CD4-positive, alpha-beta memory T cell (primary cell): ENCODE results near the gene HIF1A. TPM values are rescaled to one million over a fixed set of nuclear protein-coding genes. Genes with fewer than 3 reads are reported as not detected.

Experiments
- CTCF ChIA-PET: fragments of 350-600 bp; sonication (Branson Sonifier 250); formaldehyde crosslinking; loops from one replicate; lab custom pipeline; 2021; ENCODE audit warnings: inconsistent platforms; ENCODE audit not compliant: partially characterized antibody; lab: Charles Lee
- POLR2A ChIA-PET: fragments of 350-600 bp; sonication (Branson Sonifier 250); formaldehyde crosslinking; loops from one replicate; lab custom pipeline; 2021; ENCODE audit not compliant: partially characterized antibody; lab: Charles Lee
- DNase-seq, 5 donors: peaks; one replicate each; pipeline versions ENCODE4 v3.0.0 to v3.0.0-alpha.2; 2020 to 2022; ENCODE audit warnings: mixed read lengths in 1 of 5
- H3K27ac ChIP-seq: one replicate; pipeline ENCODE4 v1.7.0; 2013; ENCODE audit warnings: low read depth, low read length
- H3K27me3 ChIP-seq: 2 replicates; pipeline ENCODE4 v1.7.0; 2013; ENCODE audit warnings: mild to moderate bottlenecking, low read length, moderate library complexity; ENCODE audit not compliant: insufficient read depth
- H3K36me3 ChIP-seq: 2 replicates; pipeline ENCODE4 v1.7.0; 2013; ENCODE audit warnings: mild to moderate bottlenecking, low read length, moderate library complexity; ENCODE audit not compliant: insufficient read depth
- H3K4me1 ChIP-seq: 2 replicates; pipeline ENCODE4 v1.7.0; 2013; ENCODE audit warnings: mild to moderate bottlenecking, low read length, moderate library complexity; ENCODE audit not compliant: insufficient read depth
- H3K4me3 ChIP-seq, 2 donors: one replicate each; pipeline ENCODE4 v1.7.0; 2013; ENCODE audit warnings: low read length in 2 of 2, mild to moderate bottlenecking in 1 of 2
- H3K9me3 ChIP-seq, 2 donors: one replicate each; pipeline ENCODE4 v1.7.0; 2013; ENCODE audit warnings: low read length in 2 of 2, control low read depth in 1 of 2; ENCODE audit not compliant: control insufficient read depth in 1 of 2
- H3K27ac Mint-ChIP-seq, 7 donors: one replicate each; pipeline ENCODE4 v1.8.0; 2020 to 2021; ENCODE audit warnings: mixed read lengths in 7 of 7, mild to moderate bottlenecking in 6 of 7, inconsistent platforms in 3 of 7, moderate library complexity in 3 of 7
- H3K27me3 Mint-ChIP-seq, 2 donors: one replicate each; pipeline ENCODE4 v1.8.0; 2020 to 2021; ENCODE audit warnings: mixed read lengths in 2 of 2
- H3K36me3 Mint-ChIP-seq, 2 donors: one replicate each; pipeline ENCODE4 v1.8.0; 2020 to 2021; ENCODE audit warnings: mixed read lengths in 2 of 2, inconsistent platforms in 1 of 2, mild to moderate bottlenecking in 1 of 2
- H3K4me1 Mint-ChIP-seq, 4 donors: one replicate each; pipeline ENCODE4 v1.8.0; 2020 to 2021; ENCODE audit warnings: mixed read lengths in 4 of 4, mild to moderate bottlenecking in 1 of 4
- H3K4me3 Mint-ChIP-seq, 8 donors: one replicate each; pipeline ENCODE4 v1.8.0; 2020 to 2021; ENCODE audit warnings: mixed read lengths in 8 of 8, mild to moderate bottlenecking in 7 of 8, moderate library complexity in 6 of 8, inconsistent platforms in 3 of 8
- H3K9me3 Mint-ChIP-seq, 8 donors: one replicate each; pipeline ENCODE4 v1.8.0; 2020 to 2021; ENCODE audit warnings: mixed read lengths in 8 of 8, mild to moderate bottlenecking in 5 of 8, inconsistent platforms in 3 of 8, moderate library complexity in 1 of 8
- intact Hi-C: fragments of 100-400 bp; cut with micrococcal nuclease; formaldehyde crosslinking; loops from one replicate; pipeline ENCODE4 v1.15.1; 2023
- polyA plus RNA-seq, 2 donors: library from polyadenylated mRNA; unstranded; fragments of 300-500 nt; fragmentation: Illumina TruSeq; gene quantifications; one replicate each; pipeline ENCODE4 v1.2.3, GENCODE V29; 2021
- total RNA-seq, 2 experiments: library from RNA; stranded (reverse); gene quantifications; one replicate each; pipeline ENCODE4 v1.2.3, GENCODE V29; 2021

HIF1A gene
- total and polyA plus RNA-seq, 4 experiments from 2014 or later: 82.5 to 87.1 (median 84.2) TPM

- Histone ChIP-seq H3K9me3 (no peaks in the 10 kb centered on the region), H3K36me3 (no peaks in the 10 kb centered on the region), H3K4me3 (peak within 1 kb of the TSS; percentile 80 to 85), H3K27ac (peak within 1 kb of the TSS; percentile 90), H3K4me1 (peaks cover 38% of the 10 kb centered on the region), H3K27me3 (no peaks in the 10 kb centered on the region)
- peaks cover 0 to 1% (median 0%) of the 10 kb centered on the region in 8 donors for H3K9me3 Mint-ChIP-seq
- H3K27me3 Mint-ChIP-seq: no peaks in the 10 kb centered on the region
- H3K27ac Mint-ChIP-seq: peak within 1 kb of the TSS; percentile 99 to 100 (median 100)
- peaks cover 25 to 54% (median 31%) of the 10 kb centered on the region in 4 donors for H3K4me1 Mint-ChIP-seq
- H3K36me3 Mint-ChIP-seq: peaks cover 0 to 18% of the 10 kb centered on the region in 2 donors
- H3K4me3 Mint-ChIP-seq: peak within 1 kb of the TSS; percentile 96 to 100 (median 99)
- POLR2A ChIA-PET: interaction anchor here (0.7 to 2.6 kb wide), 28 partner anchors 8 to 1781 kb away, joined by 3 to 28 read pairs (median 4); partner anchors contain the start of genes HIF1A, PPM1A and PPP2R5E
- intact Hi-C loops: loop anchor here (1.0 to 2.0 kb wide), 4 partner anchors 11 to 286 kb away; partner anchors contain the start of gene HIF1A
- CTCF ChIA-PET: interaction anchor here (0.6 to 2.8 kb wide), 13 partner anchors 10 to 444 kb away, joined by 3 to 11 read pairs (median 4); no protein-coding TSS in a partner anchor
- DNase-seq: peak; percentile 96 to 98 (median 97)
Observed at GRCh38 chr14:61761959-61762786, 66.9 kb downstream of the HIF1A start, which contains the start of gene SNAPC1. Gene SNAPC1, plus strand, starts transcription at chr14:61762420. Its CDS starts 41 bp downstream, at chr14:61762461.

- Histone ChIP-seq H3K4me1 (peaks cover 38% of the 10 kb centered on the region), H3K27me3 (no peaks in the 10 kb centered on the region), H3K36me3 (peaks cover 13% of the 10 kb centered on the region), H3K27ac (no peak overlapping the region), H3K4me3 (no peak overlapping the region), H3K9me3 (no peaks in the 10 kb centered on the region)
- no peaks in the 10 kb centered on the region for H3K9me3 Mint-ChIP-seq
- H3K27me3 Mint-ChIP-seq: no peaks in the 10 kb centered on the region
- CTCF ChIA-PET: interaction anchor here (1.0 kb wide), 1 partner anchor 73 kb away, joined by 5 read pairs; no protein-coding TSS in a partner anchor
- POLR2A ChIA-PET: interaction anchor here (1.0 kb wide), 1 partner anchor 483 kb away, joined by 3 read pairs; no protein-coding TSS in a partner anchor
- DNase-seq: no peak
- peaks cover 7 to 26% of the 10 kb centered on the region in 2 donors for H3K36me3 Mint-ChIP-seq
- peaks cover 25 to 54% (median 31%) of the 10 kb centered on the region in 4 donors for H3K4me1 Mint-ChIP-seq
- peak overlapping the region in 3 of 7 donors; percentile 19 to 48 (median 46) for H3K27ac Mint-ChIP-seq
- intact Hi-C loops: no loop called here
- peak overlapping the region in 2 of 8 donors; percentile 32 to 99 for H3K4me3 Mint-ChIP-seq
Observed at GRCh38 chr14:61764342-61765122, 69.2 kb downstream of the HIF1A start.

- H3K27me3 ChIP-seq: no peaks in the 10 kb centered on the region
- peaks cover 22% of the 10 kb centered on the region for H3K36me3 ChIP-seq
- H3K27ac ChIP-seq: no peak overlapping the region
- no peak overlapping the region for H3K4me3 ChIP-seq
- H3K4me1 ChIP-seq: peaks cover 38% of the 10 kb centered on the region
- H3K4me1 Mint-ChIP-seq: peaks cover 25 to 54% (median 31%) of the 10 kb centered on the region in 4 donors
- DNase-seq: no peak
- ChIA-PET CTCF (interaction anchor here (0.7 kb wide), 1 partner anchor 16 kb away, joined by 3 read pairs; no protein-coding TSS in a partner anchor), POLR2A (interaction anchor here (1.4 kb wide), 1 partner anchor 13 kb away, joined by 3 read pairs; no protein-coding TSS in a partner anchor)
- intact Hi-C loops: no loop called here
- peak overlapping the region in 3 of 7 donors; percentile 42 to 75 (median 44) for H3K27ac Mint-ChIP-seq
- no peaks in the 10 kb centered on the region for H3K9me3 ChIP-seq
- H3K27me3 Mint-ChIP-seq: no peaks in the 10 kb centered on the region
- no peaks in the 10 kb centered on the region for H3K9me3 Mint-ChIP-seq
- H3K36me3 Mint-ChIP-seq: peaks cover 7 to 30% of the 10 kb centered on the region in 2 donors
- no peak overlapping the region for H3K4me3 Mint-ChIP-seq
Observed at GRCh38 chr14:61765225-61765943, 70.1 kb downstream of the HIF1A start.

- Mint-ChIP-seq H3K36me3 (peaks cover 7 to 36% of the 10 kb centered on the region in 2 donors), H3K27me3 (no peaks in the 10 kb centered on the region), H3K9me3 (no peaks in the 10 kb centered on the region), H3K27ac (peak overlapping the region in 1 of 7 donors; percentile 46), H3K4me1 (peaks cover 25 to 50% (median 31%) of the 10 kb centered on the region in 4 donors), H3K4me3 (no peak overlapping the region)
- no peak for DNase-seq
- Histone ChIP-seq H3K27me3 (no peaks in the 10 kb centered on the region), H3K36me3 (peaks cover 23% of the 10 kb centered on the region), H3K27ac (no peak overlapping the region), H3K4me1 (peaks cover 36% of the 10 kb centered on the region), H3K4me3 (no peak overlapping the region), H3K9me3 (no peaks in the 10 kb centered on the region)
- ChIA-PET CTCF (no interaction called here), POLR2A (interaction anchor here (0.7 to 1.4 kb wide), 2 partner anchors 9 to 14 kb away, joined by 3 to 4 read pairs; no protein-coding TSS in a partner anchor)
- intact Hi-C loops: no loop called here
Observed at GRCh38 chr14:61766151-61766550, 70.8 kb downstream of the HIF1A start.

- H3K27me3 Mint-ChIP-seq: no peaks in the 10 kb centered on the region
- CTCF ChIA-PET: no interaction called here
- H3K9me3 Mint-ChIP-seq: no peaks in the 10 kb centered on the region
- H3K4me3 Mint-ChIP-seq: no peak overlapping the region
- H3K27me3 ChIP-seq: no peaks in the 10 kb centered on the region
- peaks cover 21% of the 10 kb centered on the region for H3K4me1 ChIP-seq
- no peak for DNase-seq
- no peak overlapping the region for H3K4me3 ChIP-seq
- no peak overlapping the region for H3K27ac ChIP-seq
- intact Hi-C loops: no loop called here
- H3K9me3 ChIP-seq: no peaks in the 10 kb centered on the region
- POLR2A ChIA-PET: no interaction called here
- H3K36me3 Mint-ChIP-seq: peaks cover 21 to 39% of the 10 kb centered on the region in 2 donors
- H3K4me1 Mint-ChIP-seq: peaks cover 13 to 30% (median 17%) of the 10 kb centered on the region in 4 donors
- H3K27ac Mint-ChIP-seq: peak overlapping the region in 1 of 7 donors; percentile 49
- peaks cover 23% of the 10 kb centered on the region for H3K36me3 ChIP-seq
Observed at GRCh38 chr14:61768240-61768639, 72.9 kb downstream of the HIF1A start.

- Histone ChIP-seq H3K9me3 (no peaks in the 10 kb centered on the region), H3K4me3 (no peak overlapping the region), H3K27me3 (no peaks in the 10 kb centered on the region), H3K27ac (no peak overlapping the region), H3K36me3 (peaks cover 23% of the 10 kb centered on the region), H3K4me1 (peaks cover 6% of the 10 kb centered on the region)
- Mint-ChIP-seq H3K4me1 (peaks cover 0 to 14% (median 8%) of the 10 kb centered on the region in 4 donors), H3K36me3 (peaks cover 21 to 45% of the 10 kb centered on the region in 2 donors), H3K27ac (no peak overlapping the region), H3K9me3 (no peaks in the 10 kb centered on the region), H3K4me3 (no peak overlapping the region), H3K27me3 (no peaks in the 10 kb centered on the region)
- ChIA-PET CTCF (no interaction called here), POLR2A (interaction anchor here (2.1 kb wide), 1 partner anchor 8 kb away, joined by 5 read pairs; the partner anchor contains the start of gene SNAPC1)
- DNase-seq: no peak
- intact Hi-C loops: no loop called here
Observed at GRCh38 chr14:61769893-61770292, 74.6 kb downstream of the HIF1A start.
